BLaER1 (cell line): ENCODE measurements around the gene NIM1K.
"Not testable (repeated sequence)": the region's sequence is repeated elsewhere in the genome, so short reads cannot be mapped to it uniquely, and the experiment has no call there.

Source experiments
- H3K27ac ChIP-seq: shearing (Covaris generic); formaldehyde crosslinking; 2 replicates; pipeline ENCODE4 v1.8.1; 2022
- H3K27me3 ChIP-seq: shearing (Covaris generic); formaldehyde crosslinking; 2 replicates; pipeline ENCODE4 v1.8.1; 2022
- H3K36me3 ChIP-seq: shearing (Covaris generic); formaldehyde crosslinking; 2 replicates; pipeline ENCODE4 v1.8.1; 2022
- H3K4me1 ChIP-seq: shearing (Covaris generic); formaldehyde crosslinking; 2 replicates; pipeline ENCODE4 v1.8.1; 2022
- H3K4me2 ChIP-seq: shearing (Covaris generic); formaldehyde crosslinking; 2 replicates; pipeline ENCODE4 v1.8.1; 2022
- H3K4me3 ChIP-seq: shearing (Covaris generic); formaldehyde crosslinking; 2 replicates; pipeline ENCODE4 v1.8.1; 2022
- H3K9ac ChIP-seq: shearing (Covaris generic); formaldehyde crosslinking; 2 replicates; pipeline ENCODE4 v1.8.1; 2022
- H3K9me3 ChIP-seq: shearing (Covaris generic); formaldehyde crosslinking; 2 replicates; pipeline ENCODE4 v1.8.1; 2022
- H4K20me1 ChIP-seq: shearing (Covaris generic); formaldehyde crosslinking; 2 replicates; pipeline ENCODE4 v1.8.1; 2022
- Cebpa-rat ChIP-seq: shearing (Covaris generic); IDR thresholded peaks from 2 replicates; pipeline ENCODE4 v1.8.1; 2022

NIM1K gene

GRCh38 chr5:43156388-43156787 is 35.6 kb upstream of the NIM1K start:
- Histone ChIP-seq H3K9me3 (no peaks in the 10 kb centered on the region), H3K4me2 (no peak overlapping the region), H3K4me1 (no peaks in the 10 kb centered on the region), H3K27me3 (no peaks in the 10 kb centered on the region), H4K20me1 (peaks cover 73% of the 10 kb centered on the region), H3K36me3 (peaks cover 98% of the 10 kb centered on the region), H3K27ac (no peak overlapping the region), H3K4me3 (no peak overlapping the region), H3K9ac (no peak overlapping the region)
- no peak for TF ChIP-seq Cebpa-rat

- H3K36me3 ChIP-seq: peaks cover 98% of the 10 kb centered on the region
- H3K4me2 ChIP-seq: no peak overlapping the region
- no peaks in the 10 kb centered on the region for H3K9me3 ChIP-seq
- no peak overlapping the region for H3K4me3 ChIP-seq
- H3K27me3 ChIP-seq: no peaks in the 10 kb centered on the region
- H4K20me1 ChIP-seq: peaks cover 68% of the 10 kb centered on the region
- H3K9ac ChIP-seq: no peak overlapping the region
- H3K4me1 ChIP-seq: no peaks in the 10 kb centered on the region
- no peak overlapping the region for H3K27ac ChIP-seq
- TF ChIP-seq Cebpa-rat: no peak
These were observed 35.0 kb upstream of the NIM1K start for GRCh38 chr5:43157068-43157467.

- Histone ChIP-seq H3K4me1 (no peaks in the 10 kb centered on the region), H3K9ac (no peak overlapping the region), H3K9me3 (no peaks in the 10 kb centered on the region), H3K36me3 (peaks cover 98% of the 10 kb centered on the region), H3K4me2 (no peak overlapping the region), H3K27ac (no peak overlapping the region), H3K4me3 (no peak overlapping the region), H3K27me3 (no peaks in the 10 kb centered on the region), H4K20me1 (peaks cover 41% of the 10 kb centered on the region)
- no peak for TF ChIP-seq Cebpa-rat
These were observed 30.8 kb upstream of the NIM1K start for GRCh38 chr5:43161244-43161643.

GRCh38 chr5:43164801-43165200 is 27.2 kb upstream of the NIM1K start:
- Histone ChIP-seq H3K36me3 (peaks cover 99% of the 10 kb centered on the region), H4K20me1 (peaks cover 32% of the 10 kb centered on the region)
- not testable (repeated sequence) for H3K27me3 ChIP-seq, H3K27ac ChIP-seq, H3K9me3 ChIP-seq, H3K4me2 ChIP-seq, H3K4me1 ChIP-seq, H3K9ac ChIP-seq, H3K4me3 ChIP-seq

- H4K20me1 ChIP-seq: peaks cover 32% of the 10 kb centered on the region; the same call in 1 of the 2 replicates
These were observed 26.7 kb upstream of the NIM1K start for GRCh38 chr5:43165323-43165722.

GRCh38 chr5:43168175-43168574 is 23.9 kb upstream of the NIM1K start:
- Histone ChIP-seq H3K9ac (no peak overlapping the region), H4K20me1 (peaks cover 27% of the 10 kb centered on the region), H3K9me3 (no peaks in the 10 kb centered on the region), H3K4me3 (no peak overlapping the region), H3K4me1 (no peaks in the 10 kb centered on the region), H3K27me3 (no peaks in the 10 kb centered on the region), H3K36me3 (peaks cover 99% of the 10 kb centered on the region), H3K4me2 (no peak overlapping the region), H3K27ac (no peak overlapping the region)
- no peak for TF ChIP-seq Cebpa-rat

More at GRCh38 chr5:43165323-43165722, 26.7 kb upstream of the NIM1K start:
- Histone ChIP-seq H3K36me3 (peaks cover 99% of the 10 kb centered on the region), H3K4me3 (no peak overlapping the region), H3K27ac (no peak overlapping the region), H3K9ac (no peak overlapping the region), H3K27me3 (no peaks in the 10 kb centered on the region), H3K4me2 (no peak overlapping the region), H3K9me3 (no peaks in the 10 kb centered on the region), H3K4me1 (no peaks in the 10 kb centered on the region)
- no peak for TF ChIP-seq Cebpa-rat

- Histone ChIP-seq H3K4me3 (no peak overlapping the region), H4K20me1 (peaks cover 17% of the 10 kb centered on the region), H3K4me2 (no peak overlapping the region), H3K27ac (no peak overlapping the region), H3K27me3 (no peaks in the 10 kb centered on the region), H3K36me3 (peaks cover 94% of the 10 kb centered on the region), H3K4me1 (no peaks in the 10 kb centered on the region), H3K9me3 (no peaks in the 10 kb centered on the region), H3K9ac (no peak overlapping the region)
- TF ChIP-seq Cebpa-rat: no peak
These were observed 20.6 kb upstream of the NIM1K start for GRCh38 chr5:43171451-43171850.

- no peak for TF ChIP-seq Cebpa-rat
- peaks cover 92% of the 10 kb centered on the region for H3K36me3 ChIP-seq
These were observed 20.1 kb upstream of the NIM1K start for GRCh38 chr5:43171926-43172325.

GRCh38 chr5:43172779-43173178 is 19.2 kb upstream of the NIM1K start:
- Histone ChIP-seq H3K27me3 (no peaks in the 10 kb centered on the region), H3K4me2 (no peak overlapping the region), H3K9ac (no peak overlapping the region), H3K36me3 (peaks cover 93% of the 10 kb centered on the region), H3K27ac (no peak overlapping the region), H3K9me3 (no peaks in the 10 kb centered on the region), H3K4me3 (no peak overlapping the region), H4K20me1 (peaks cover 29% of the 10 kb centered on the region), H3K4me1 (no peaks in the 10 kb centered on the region)
- TF ChIP-seq Cebpa-rat: no peak

More at GRCh38 chr5:43171926-43172325, 20.1 kb upstream of the NIM1K start:
- H3K4me3 ChIP-seq: no peak overlapping the region
- H3K4me2 ChIP-seq: no peak overlapping the region
- H3K27ac ChIP-seq: no peak overlapping the region
- no peak overlapping the region for H3K9ac ChIP-seq
- H4K20me1 ChIP-seq: peaks cover 22% of the 10 kb centered on the region
- H3K9me3 ChIP-seq: no peaks in the 10 kb centered on the region
- no peaks in the 10 kb centered on the region for H3K27me3 ChIP-seq
- H3K4me1 ChIP-seq: no peaks in the 10 kb centered on the region

GRCh38 chr5:43174586-43174985 is 17.4 kb upstream of the NIM1K start:
- Histone ChIP-seq H3K4me3 (no peak overlapping the region), H4K20me1 (peaks cover 17% of the 10 kb centered on the region; the same call in 1 of the 2 replicates), H3K36me3 (peaks cover 84% of the 10 kb centered on the region), H3K9ac (no peak overlapping the region), H3K27ac (no peak overlapping the region), H3K4me2 (no peak overlapping the region), H3K27me3 (no peaks in the 10 kb centered on the region), H3K9me3 (no peaks in the 10 kb centered on the region), H3K4me1 (no peaks in the 10 kb centered on the region)
- no peak for TF ChIP-seq Cebpa-rat

- H3K4me1 ChIP-seq: no peaks in the 10 kb centered on the region
- no peak overlapping the region for H3K9ac ChIP-seq
- no peaks in the 10 kb centered on the region for H3K27me3 ChIP-seq
- H3K36me3 ChIP-seq: peaks cover 53% of the 10 kb centered on the region
- H3K4me3 ChIP-seq: no peak overlapping the region
- H3K9me3 ChIP-seq: no peaks in the 10 kb centered on the region
- peaks cover 17% of the 10 kb centered on the region; the same call in 1 of the 2 replicates for H4K20me1 ChIP-seq
- no peak overlapping the region for H3K4me2 ChIP-seq
- no peak overlapping the region for H3K27ac ChIP-seq
- no peak for TF ChIP-seq Cebpa-rat
These were observed 12.2 kb upstream of the NIM1K start for GRCh38 chr5:43179836-43180235.
